GM12878 (cell line): ENCODE data around the gene CXorf66. TPM values are rescaled to one million over a fixed set of nuclear protein-coding genes. Genes with fewer than 3 reads are reported as not detected.

Experiments used
- ATAC-seq: fragments of 200-7000 bp; cut with Tn5 transposase; 3 replicates; pipeline ENCODE4 v1.9.1; 2020; ENCODE audit warnings: mild to moderate bottlenecking, moderate library complexity
- BruUV-seq: library from RNA; stranded (reverse); fragments of 400-500 nt; replicated peaks from 2 replicates; lab custom pipeline; 2021; lab: Mats Ljungman, UMichigan
- CTCF ChIA-PET: fragments of 300-600 bp; sonication (Branson Sonifier 250); formaldehyde crosslinking; extraction: SDS; loops from one replicate; lab custom pipeline; 2021; ENCODE audit warnings: inconsistent platforms; lab: Yijun Ruan, JAX
- POLR2A ChIA-PET: fragments of 350-600 bp; formaldehyde crosslinking; extraction: SDS; loops from one replicate; lab custom pipeline; 2021; ENCODE audit warnings: inconsistent platforms; lab: Charles Lee
- RAD21 ChIA-PET: fragments of 300-600 bp; sonication (Branson Sonifier 250); formaldehyde crosslinking; loops from one replicate; lab custom pipeline; 2023; ENCODE audit warnings: antibody characterized with exemption; ENCODE audit not compliant: unreplicated experiment; lab: Charles Lee
- SMC1A ChIA-PET: fragments of 300-600 bp; sonication (Branson Sonifier 250); formaldehyde crosslinking; loops from one replicate; lab custom pipeline; 2023; ENCODE audit not compliant: unreplicated experiment, uncharacterized antibody; lab: Charles Lee
- DNase-seq: peaks from one replicate; pipeline ENCODE4 v3.0.0-alpha.2; 2011; ENCODE audit warnings: low read depth, low spot score
- FAIRE-seq: peaks from 3 replicates; lab custom pipeline; 2011; peaks lifted over from hg19 to GRCh38; lab: Jason Lieb, UNC
- H2AFZ ChIP-seq: 2 replicates; pipeline ENCODE4 v1.6.0; 2011; ENCODE audit warnings: low read depth, low read length, control low read depth; ENCODE audit not compliant: control insufficient read depth
- H3K27ac ChIP-seq: 2 replicates; pipeline ENCODE4 v1.5.1; 2011; ENCODE audit warnings: control low read depth; ENCODE audit not compliant: control insufficient read depth, insufficient read depth
- H3K27me3 ChIP-seq, 2 experiments: replicated peaks in 1 of 2; 2 replicates each; pipeline versions ENCODE4 v1.6.0 to v1.6.1; 2011; ENCODE audit warnings: low read length in 1 of 2; ENCODE audit not compliant: control insufficient read depth in 2 of 2, insufficient read depth in 2 of 2
- H3K36me3 ChIP-seq, 2 experiments: 2 replicates each; pipeline ENCODE4 v1.5.1; 2011; ENCODE audit warnings: low read length in 1 of 2; ENCODE audit not compliant: control insufficient read depth in 2 of 2, insufficient read depth in 2 of 2
- H3K4me1 ChIP-seq: 2 replicates; pipeline ENCODE4 v1.6.1; 2011; ENCODE audit warnings: mild to moderate bottlenecking, low read length, moderate library complexity, mixed read lengths; ENCODE audit not compliant: control insufficient read depth, insufficient read depth
- H3K4me2 ChIP-seq: 2 replicates; pipeline ENCODE4 v1.6.0; 2011; ENCODE audit warnings: control low read depth; ENCODE audit not compliant: control insufficient read depth, insufficient read depth
- H3K4me3 ChIP-seq: fragments of 200-600 bp; sonication (generic); 2 replicates; pipeline ENCODE4 v1.5.1; 2016
- H3K79me2 ChIP-seq: 2 replicates; pipeline ENCODE4 v1.6.0; 2011; ENCODE audit warnings: low read length; ENCODE audit not compliant: control insufficient read depth, insufficient read depth
- H3K9ac ChIP-seq: 2 replicates; pipeline ENCODE4 v1.8.0; 2011; ENCODE audit warnings: low read length, control low read depth, mixed read lengths; ENCODE audit not compliant: control insufficient read depth, insufficient read depth
- H3K9me3 ChIP-seq: replicated peaks from 3 replicates; pipeline ENCODE4 v1.5.1; 2011; ENCODE audit warnings: mild to moderate bottlenecking, low read length; ENCODE audit not compliant: control insufficient read depth, insufficient read depth
- H4K20me1 ChIP-seq: 2 replicates; pipeline ENCODE4 v1.6.0; 2011; ENCODE audit not compliant: control insufficient read depth, insufficient read depth
- CBX3 ChIP-seq: fragments of 200-600 bp; sonication (generic); IDR thresholded peaks from 2 replicates; pipeline ENCODE4 v1.6.1; 2016; ENCODE audit warnings: low read depth, borderline replicate concordance
- CTCF ChIP-seq, 3 experiments: IDR thresholded peaks in 2 of 3; conservative IDR thresholded peaks in 1 of 3; 2 replicates each; pipeline ENCODE4 v1.5.1; 2011; ENCODE audit warnings: low read depth in 3 of 3, low read length in 3 of 3, mild to moderate bottlenecking in 3 of 3, control low read depth in 2 of 3, moderate library complexity in 2 of 3, inconsistent platforms in 1 of 3, mixed read lengths in 1 of 3; ENCODE audit not compliant: control insufficient read depth in 2 of 3, insufficient read depth in 1 of 3; ENCODE audit errors: extremely low read depth in 1 of 3
- E2F8 ChIP-seq: fragments of 450-650 bp; IDR thresholded peaks from 2 replicates; pipeline ENCODE4 v1.6.1; 2018; ENCODE audit warnings: mild to moderate bottlenecking, low read depth, moderate library complexity; ENCODE audit not compliant: partially characterized antibody
- EED ChIP-seq: sonication (generic); IDR thresholded peaks from 2 replicates; pipeline ENCODE4 v1.6.1; 2016; ENCODE audit warnings: antibody characterized with exemption, low read depth
- HCFC1 ChIP-seq: fragments of 150-350 bp; IDR thresholded peaks from 2 replicates; pipeline ENCODE4 v1.6.1; 2014; ENCODE audit warnings: low read length
- HDAC2 ChIP-seq: fragments of 200-600 bp; sonication (generic); IDR thresholded peaks from 2 replicates; pipeline ENCODE4 v1.6.1; 2017
- IRF3 ChIP-seq: fragments of 450-650 bp; IDR thresholded peaks from 2 replicates; pipeline ENCODE4 v1.6.1; 2014; ENCODE audit warnings: mild to moderate bottlenecking
- MEF2A ChIP-seq: IDR thresholded peaks from 2 replicates; pipeline ENCODE4 v1.6.1; 2011; ENCODE audit warnings: low read depth, mild to moderate bottlenecking, low read length, moderate library complexity; ENCODE audit not compliant: insufficient read depth
- MLLT1 ChIP-seq: fragments of 450-650 bp; IDR thresholded peaks from 2 replicates; pipeline ENCODE4 v1.6.1; 2016; ENCODE audit warnings: mild to moderate bottlenecking
- NRF1 ChIP-seq: conservative IDR thresholded peaks from 2 replicates; pipeline ENCODE4 v1.6.1; 2011; ENCODE audit warnings: mild to moderate bottlenecking, low read depth, low read length, improper control_type of control experiment
- SIX5 ChIP-seq: IDR thresholded peaks from 2 replicates; pipeline ENCODE4 v1.6.1; 2011; ENCODE audit warnings: mild to moderate bottlenecking, low read depth, low read length, moderate library complexity; ENCODE audit not compliant: severe bottlenecking
- SUPT20H ChIP-seq: IDR thresholded peaks from 2 replicates; pipeline ENCODE4 v1.6.1; 2011; ENCODE audit warnings: low read depth, mild to moderate bottlenecking, low read length, moderate library complexity, borderline replicate concordance; ENCODE audit not compliant: control insufficient read depth
- TBL1XR1 ChIP-seq: IDR thresholded peaks from 2 replicates; pipeline ENCODE4 v1.6.1; 2012; ENCODE audit warnings: low read depth, low read length, improper control_type of control experiment
- TCF3 ChIP-seq: IDR thresholded peaks from 2 replicates; pipeline ENCODE4 v1.6.1; 2012; ENCODE audit warnings: low read depth, mild to moderate bottlenecking, low read length, borderline replicate concordance; ENCODE audit not compliant: insufficient read depth
- USF1 ChIP-seq: IDR thresholded peaks from 2 replicates; pipeline ENCODE4 v1.6.1; 2011; ENCODE audit warnings: borderline replicate concordance, low read depth, mild to moderate bottlenecking, moderate library complexity, mixed read lengths, low read length; ENCODE audit not compliant: insufficient read depth; ENCODE audit errors: extremely low read length
- YBX1 ChIP-seq: fragments of 450-650 bp; IDR thresholded peaks from 2 replicates; pipeline ENCODE4 v1.6.1; 2016; ENCODE audit warnings: antibody characterized with exemption
- ZNF207 ChIP-seq: fragments of 450-650 bp; IDR thresholded peaks from 2 replicates; pipeline ENCODE4 v1.6.1; 2014; ENCODE audit warnings: antibody characterized with exemption, mild to moderate bottlenecking, borderline replicate concordance
- WGBS: methylation state at CpG from one replicate; pipeline ENCODE4 v1.1.6; 2016; ENCODE audit warnings: low lambda C conversion rate; ENCODE audit not compliant: insufficient replicate concordance, insufficient coverage; ENCODE audit errors: missing lambda C conversion rate; 5-methylcytosine and 5-hydroxymethylcytosine counted together
- in situ Hi-C: fragments of 300-500 bp; cut with MboI; formaldehyde crosslinking; loops from 9 replicates; pipeline ENCODE4 v1.14.3; 2018; ENCODE audit warnings: mixed read lengths
- intact Hi-C: fragments of 100-400 bp; cut with micrococcal nuclease; formaldehyde crosslinking; loops from one replicate; pipeline ENCODE4 v1.14.2; 2022; ENCODE audit not compliant: unreplicated experiment
- polyA plus RNA-seq, 11 experiments: library from polyadenylated mRNA; depleted of rRNA in 4 of 11; unstranded in 6 of 11; stranded (reverse) in 5 of 11; fragments of >200 nt; fragmentation: Nextera tagmentation in 4 of 11; fragmentation: Illumina TruSeq in 1 of 11; extraction: Ambion mirVana in 4 of 11; extraction: Trizol in 1 of 11; gene quantifications; 1 replicate in 1 of 11; 2 replicates in 10 of 11; pipeline versions ENCODE4 v1.2.1 to v1.2.3, GENCODE V29; 2011 to 2016; ENCODE audit warnings: inconsistent platforms in 2 of 11, missing spikeins in 2 of 11, low read depth in 1 of 11
- total RNA-seq, 4 experiments: library from RNA; depleted of rRNA in 3 of 4; stranded (reverse); fragments of >200 nt in 3 of 4; fragmentation: Illumina TruSeq in 1 of 4; extraction: Trizol in 1 of 4; gene quantifications; 2 replicates each; pipeline versions ENCODE4 v1.2.1 to v1.2.3, GENCODE V29; 2013 to 2021

Gene CXorf66
- total and polyA plus RNA-seq, 10 of the 15 experiments (the other 5 are each of a cell fraction or from before 2014, with no cell fraction given): not detected

- SMC1A ChIA-PET: no interaction called here
- in situ Hi-C loops (no loop called here), intact Hi-C loops (no loop called here)
- no peak overlapping the region for H3K4me2 ChIP-seq
- ATAC-seq: no peak
- no peak overlapping the region for H3K27ac ChIP-seq
- BruUV-seq: no TSS peak
- H3K36me3 ChIP-seq: no peaks in the 10 kb centered on the region
- H3K4me3 ChIP-seq: no peak overlapping the region
- RAD21 ChIA-PET: no interaction called here
- FAIRE-seq: no peak
- DNase-seq: no peak
- H3K79me2 ChIP-seq: peaks cover 9% of the 10 kb centered on the region
- CTCF ChIA-PET: no interaction called here
- no peaks in the 10 kb centered on the region for H3K27me3 ChIP-seq
- H3K9me3 ChIP-seq: no peaks in the 10 kb centered on the region
- no peak overlapping the region for H2AFZ ChIP-seq
- WGBS: 57% methylated on average over 2 of the region's 2 CpGs
- H4K20me1 ChIP-seq: no peaks in the 10 kb centered on the region
- H3K9ac ChIP-seq: no peak overlapping the region
- POLR2A ChIA-PET: interaction anchor here (0.7 to 1.5 kb wide), 2 partner anchors 21 to 25 kb away, joined by 3 to 5 read pairs; no protein-coding TSS in a partner anchor
- no peaks in the 10 kb centered on the region; the same call in none of the 2 replicates for H3K4me1 ChIP-seq
- TF ChIP-seq HDAC2: no peak
- no peak for TF ChIP-seq HCFC1
- no peak for TF ChIP-seq USF1
- TF ChIP-seq E2F8: no peak
- no peak for TF ChIP-seq ZNF207
- TF ChIP-seq MEF2A: no peak
- no peak for TF ChIP-seq CTCF (IDR thresholded peaks at IDR 0.05 in 2 of 3, conservative IDR thresholded peaks at IDR 0.05 in 1 of 3; ENCODE audit: control insufficient read depth in 2 of 3, extremely low read depth in 1 of 3, insufficient read depth in 1 of 3, low read depth in 3 of 3, low read length in 3 of 3)
- TF ChIP-seq SUPT20H: no peak
- TF ChIP-seq YBX1: no peak
- no peak for TF ChIP-seq IRF3
- no peak for TF ChIP-seq MLLT1
- TF ChIP-seq CBX3: no peak
- no peak for TF ChIP-seq SIX5
- TF ChIP-seq TBL1XR1: no peak
- no peak for TF ChIP-seq TCF3
- TF ChIP-seq NRF1: no peak
- TF ChIP-seq EED: no peak
Measured at GRCh38 chrX:139905743-139906142, 59.6 kb downstream of the CXorf66 start.
